ENCODE data around the gene ELL. TPM values are rescaled to one million over a fixed set of nuclear protein-coding genes. Genes with fewer than 3 reads are reported as not detected.

ELL gene
- total RNA-seq, 1 experiment from 2014 or later, result 18.6 TPM

DNA sequence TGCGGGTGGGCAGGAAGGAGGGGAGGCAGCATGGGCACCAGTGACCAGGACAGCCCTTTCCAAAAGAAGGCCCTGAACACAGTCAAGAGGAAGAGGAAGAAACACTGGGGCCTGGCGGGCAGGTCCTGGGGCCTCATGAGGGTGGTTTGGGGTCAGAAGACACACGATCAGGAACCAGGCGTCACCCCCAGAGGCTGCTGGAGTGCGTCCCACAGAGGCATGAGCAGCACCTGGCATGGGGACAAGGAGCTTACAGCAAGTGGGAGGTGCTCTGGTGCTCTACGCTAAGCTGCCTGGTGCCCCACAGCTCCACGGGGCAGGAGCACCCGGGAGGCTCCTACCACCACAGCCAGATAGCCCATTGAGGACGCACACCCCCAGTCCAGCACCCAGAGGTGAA is 20.0 kb downstream of the ELL start:
- BruUV-seq (replicated peaks), result no TSS peak
- TF ChIP-seq SIN3A (IDR thresholded peaks at IDR 0.05; ENCODE audit: borderline replicate concordance, insufficient read depth, low read depth, low read length), result no peak
- intact Hi-C loops (cut with micrococcal nuclease; ENCODE audit: unreplicated experiment) (no loop called here), in situ Hi-C loops (cut with HindIII; ENCODE audit: low pct_unique_long_range_greater_than_20kb, low sequenced_read_pairs) (no loop called here)
- Histone ChIP-seq H3K9me3 (ENCODE audit: control insufficient read depth, insufficient read depth, low read depth, low read length) (no peaks in the 10 kb centered on the region), H3K4me3 (ENCODE audit: low read depth in 2 of 2, low read length in 2 of 2) (no peak overlapping the region), H3K36me3 (ENCODE audit: control insufficient read depth, insufficient read depth, low read length) (no peaks in the 10 kb centered on the region), H3K27me3 (ENCODE audit: control insufficient read depth, insufficient read depth, low read length) (no peaks in the 10 kb centered on the region), H3K4me1 (ENCODE audit: control insufficient read depth, insufficient read depth, low read length) (peaks cover 7% of the 10 kb centered on the region), H3K27ac (ENCODE audit: low read length) (no peak overlapping the region)
- CTCF ChIA-PET, result no interaction called here
- POLR2A ChIA-PET, result no interaction called here
- DNase-seq (ENCODE audit: low read depth, low spot score), result no peak
- ATAC-seq, result no peak

DNA sequence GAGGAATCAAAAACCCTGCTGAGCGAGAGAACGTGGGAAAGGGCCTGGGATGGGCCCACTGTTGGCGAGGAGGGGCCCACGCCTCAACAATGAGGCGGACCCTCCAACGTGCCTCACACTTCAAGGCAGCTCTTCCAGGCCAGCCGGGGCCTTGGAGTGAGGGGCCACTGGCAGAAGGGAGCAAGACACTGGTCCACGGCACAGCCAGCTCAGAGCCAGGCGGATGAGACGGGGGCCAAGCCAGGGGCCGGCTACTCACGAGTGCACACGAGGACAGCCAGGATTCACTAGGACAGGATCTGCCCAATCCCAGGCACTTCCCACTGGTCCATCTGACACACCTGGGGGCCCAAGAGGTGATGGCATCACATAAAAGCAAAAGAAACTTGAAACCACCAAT is 20.5 kb downstream of the ELL start:
- TF ChIP-seq SIN3A (IDR thresholded peaks at IDR 0.05; ENCODE audit: borderline replicate concordance, insufficient read depth, low read depth, low read length) (no peak), POLR2AphosphoS5 (IDR thresholded peaks at IDR 0.05; ENCODE audit: low read depth, low read length) (no peak), TCF7L2 (IDR thresholded peaks at IDR 0.05; ENCODE audit: low read depth, low read length) (no peak)
- TF ChIP-seq, protein P1, sequence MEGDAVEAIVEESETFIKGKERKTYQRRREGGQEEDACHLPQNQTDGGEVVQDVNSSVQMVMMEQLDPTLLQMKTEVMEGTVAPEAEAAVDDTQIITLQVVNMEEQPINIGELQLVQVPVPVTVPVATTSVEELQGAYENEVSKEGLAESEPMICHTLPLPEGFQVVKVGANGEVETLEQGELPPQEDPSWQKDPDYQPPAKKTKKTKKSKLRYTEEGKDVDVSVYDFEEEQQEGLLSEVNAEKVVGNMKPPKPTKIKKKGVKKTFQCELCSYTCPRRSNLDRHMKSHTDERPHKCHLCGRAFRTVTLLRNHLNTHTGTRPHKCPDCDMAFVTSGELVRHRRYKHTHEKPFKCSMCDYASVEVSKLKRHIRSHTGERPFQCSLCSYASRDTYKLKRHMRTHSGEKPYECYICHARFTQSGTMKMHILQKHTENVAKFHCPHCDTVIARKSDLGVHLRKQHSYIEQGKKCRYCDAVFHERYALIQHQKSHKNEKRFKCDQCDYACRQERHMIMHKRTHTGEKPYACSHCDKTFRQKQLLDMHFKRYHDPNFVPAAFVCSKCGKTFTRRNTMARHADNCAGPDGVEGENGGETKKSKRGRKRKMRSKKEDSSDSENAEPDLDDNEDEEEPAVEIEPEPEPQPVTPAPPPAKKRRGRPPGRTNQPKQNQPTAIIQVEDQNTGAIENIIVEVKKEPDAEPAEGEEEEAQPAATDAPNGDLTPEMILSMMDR (IDR thresholded peaks at IDR 0.05), result no peak
- TF ChIP-seq, protein P2, sequence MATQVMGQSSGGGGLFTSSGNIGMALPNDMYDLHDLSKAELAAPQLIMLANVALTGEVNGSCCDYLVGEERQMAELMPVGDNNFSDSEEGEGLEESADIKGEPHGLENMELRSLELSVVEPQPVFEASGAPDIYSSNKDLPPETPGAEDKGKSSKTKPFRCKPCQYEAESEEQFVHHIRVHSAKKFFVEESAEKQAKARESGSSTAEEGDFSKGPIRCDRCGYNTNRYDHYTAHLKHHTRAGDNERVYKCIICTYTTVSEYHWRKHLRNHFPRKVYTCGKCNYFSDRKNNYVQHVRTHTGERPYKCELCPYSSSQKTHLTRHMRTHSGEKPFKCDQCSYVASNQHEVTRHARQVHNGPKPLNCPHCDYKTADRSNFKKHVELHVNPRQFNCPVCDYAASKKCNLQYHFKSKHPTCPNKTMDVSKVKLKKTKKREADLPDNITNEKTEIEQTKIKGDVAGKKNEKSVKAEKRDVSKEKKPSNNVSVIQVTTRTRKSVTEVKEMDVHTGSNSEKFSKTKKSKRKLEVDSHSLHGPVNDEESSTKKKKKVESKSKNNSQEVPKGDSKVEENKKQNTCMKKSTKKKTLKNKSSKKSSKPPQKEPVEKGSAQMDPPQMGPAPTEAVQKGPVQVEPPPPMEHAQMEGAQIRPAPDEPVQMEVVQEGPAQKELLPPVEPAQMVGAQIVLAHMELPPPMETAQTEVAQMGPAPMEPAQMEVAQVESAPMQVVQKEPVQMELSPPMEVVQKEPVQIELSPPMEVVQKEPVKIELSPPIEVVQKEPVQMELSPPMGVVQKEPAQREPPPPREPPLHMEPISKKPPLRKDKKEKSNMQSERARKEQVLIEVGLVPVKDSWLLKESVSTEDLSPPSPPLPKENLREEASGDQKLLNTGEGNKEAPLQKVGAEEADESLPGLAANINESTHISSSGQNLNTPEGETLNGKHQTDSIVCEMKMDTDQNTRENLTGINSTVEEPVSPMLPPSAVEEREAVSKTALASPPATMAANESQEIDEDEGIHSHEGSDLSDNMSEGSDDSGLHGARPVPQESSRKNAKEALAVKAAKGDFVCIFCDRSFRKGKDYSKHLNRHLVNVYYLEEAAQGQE (IDR thresholded peaks at IDR 0.05; ENCODE audit: insufficient read depth in 1 of 2, low read depth in 2 of 2, low read length in 1 of 2), result no peak
- intact Hi-C loops (cut with micrococcal nuclease; ENCODE audit: unreplicated experiment), result no loop called here
- no TSS peak for BruUV-seq (replicated peaks)
- ATAC-seq, result no peak
- in situ Hi-C loops (cut with HindIII; ENCODE audit: low pct_unique_long_range_greater_than_20kb, low sequenced_read_pairs), result no loop called here
- Histone ChIP-seq H3K27ac (ENCODE audit: low read length) (no peak overlapping the region), H3K4me1 (ENCODE audit: control insufficient read depth, insufficient read depth, low read length) (peaks cover 4% of the 10 kb centered on the region; the same call in 1 of the 2 replicates), H3K27me3 (ENCODE audit: control insufficient read depth, insufficient read depth, low read length) (no peaks in the 10 kb centered on the region), H3K36me3 (ENCODE audit: control insufficient read depth, insufficient read depth, low read length) (no peaks in the 10 kb centered on the region), H3K4me3 (ENCODE audit: low read depth in 2 of 2, low read length in 2 of 2) (no peak overlapping the region), H3K9me3 (ENCODE audit: control insufficient read depth, insufficient read depth, low read depth, low read length) (no peaks in the 10 kb centered on the region)
- ChIA-PET POLR2A (no interaction called here), CTCF (no interaction called here)
- DNase-seq (ENCODE audit: low read depth, low spot score), result no peak

DNA sequence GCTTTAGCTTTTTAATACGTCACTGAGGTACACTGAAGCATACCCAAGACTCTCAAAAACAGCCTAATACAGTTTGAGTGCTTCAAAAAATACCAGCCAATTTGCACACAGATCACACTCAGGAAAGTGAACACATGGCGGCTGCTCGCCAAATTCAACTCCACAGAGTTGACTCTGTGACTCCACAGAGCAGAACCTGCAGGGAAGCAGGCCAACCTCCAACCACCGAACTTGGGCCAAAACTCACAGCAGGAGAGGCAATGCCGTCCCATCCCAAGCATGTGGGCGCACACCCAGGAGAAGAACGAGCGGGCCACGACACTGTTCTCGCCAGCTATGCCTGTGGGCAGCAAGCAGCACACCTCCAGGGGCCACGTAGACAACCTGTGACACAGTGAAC is 21.1 kb downstream of the ELL start:
- ATAC-seq (no peak), DNase-seq (ENCODE audit: low read depth, low spot score) (no peak)
- ChIA-PET CTCF (no interaction called here), POLR2A (no interaction called here)
- in situ Hi-C loops (cut with HindIII; ENCODE audit: low pct_unique_long_range_greater_than_20kb, low sequenced_read_pairs) (no loop called here), intact Hi-C loops (cut with micrococcal nuclease; ENCODE audit: unreplicated experiment) (no loop called here)
- H3K9me3 ChIP-seq (ENCODE audit: control insufficient read depth, insufficient read depth, low read depth, low read length), result no peaks in the 10 kb centered on the region
- H3K27me3 ChIP-seq (ENCODE audit: control insufficient read depth, insufficient read depth, low read length), result no peaks in the 10 kb centered on the region
- no peak overlapping the region for H3K4me3 ChIP-seq (ENCODE audit: low read depth in 2 of 2, low read length in 2 of 2)
- TF ChIP-seq, protein P1 (IDR thresholded peaks at IDR 0.05), result no peak
- TF ChIP-seq TCF7L2 (IDR thresholded peaks at IDR 0.05; ENCODE audit: low read depth, low read length), result no peak
- TF ChIP-seq, protein P2 (IDR thresholded peaks at IDR 0.05; ENCODE audit: insufficient read depth in 1 of 2, low read depth in 2 of 2, low read length in 1 of 2), result no peak
- no peak for TF ChIP-seq POLR2AphosphoS5 (IDR thresholded peaks at IDR 0.05; ENCODE audit: low read depth, low read length)
- no peak overlapping the region for H3K27ac ChIP-seq (ENCODE audit: low read length)
- H3K4me1 ChIP-seq (ENCODE audit: control insufficient read depth, insufficient read depth, low read length), result peaks cover 4% of the 10 kb centered on the region; the same call in 1 of the 2 replicates
- BruUV-seq (replicated peaks), result no TSS peak
- H3K36me3 ChIP-seq (ENCODE audit: control insufficient read depth, insufficient read depth, low read length), result no peaks in the 10 kb centered on the region
